Immature natural killer cell (primary cell): ENCODE results near the gene KATNA1. TPM values are rescaled to one million over a fixed set of nuclear protein-coding genes. Genes with fewer than 3 reads are reported as not detected.
A peak's percentile ranks its signal among the peaks of the same experiment; 100 is the strongest.

Experiments
- DNase-seq, 3 donors: peaks; one replicate each; pipeline ENCODE4 v3.0.0; 2022; ENCODE audit warnings: mixed read lengths in 1 of 3
- H3K27ac Mint-ChIP-seq, 6 donors: one replicate each; pipeline ENCODE4 v1.8.0; 2020; ENCODE audit warnings: mixed read lengths in 6 of 6, mild to moderate bottlenecking in 5 of 6, inconsistent platforms in 4 of 6, moderate library complexity in 3 of 6
- H3K27me3 Mint-ChIP-seq, 3 donors: one replicate each; pipeline ENCODE4 v1.8.0; 2020 to 2021; ENCODE audit warnings: low read depth in 3 of 3, mild to moderate bottlenecking in 3 of 3, mixed read lengths in 3 of 3, moderate library complexity in 3 of 3, inconsistent platforms in 1 of 3
- H3K36me3 Mint-ChIP-seq, 3 donors: one replicate each; pipeline ENCODE4 v1.8.0; 2020; ENCODE audit warnings: mixed read lengths in 3 of 3, inconsistent platforms in 2 of 3, mild to moderate bottlenecking in 2 of 3
- H3K4me1 Mint-ChIP-seq, 2 donors: one replicate each; pipeline ENCODE4 v1.8.0; 2020; ENCODE audit warnings: inconsistent platforms in 2 of 2, mild to moderate bottlenecking in 2 of 2, mixed read lengths in 2 of 2, moderate library complexity in 1 of 2
- H3K4me3 Mint-ChIP-seq, 5 donors: one replicate each; pipeline ENCODE4 v1.8.0; 2020; ENCODE audit warnings: mild to moderate bottlenecking in 5 of 5, mixed read lengths in 5 of 5, inconsistent platforms in 3 of 5, moderate library complexity in 3 of 5
- H3K9me3 Mint-ChIP-seq, 6 donors: one replicate each; pipeline ENCODE4 v1.8.0; 2020; ENCODE audit warnings: mild to moderate bottlenecking in 6 of 6, mixed read lengths in 6 of 6, inconsistent platforms in 4 of 6, moderate library complexity in 3 of 6
- polyA plus RNA-seq, 3 donors: library from polyadenylated mRNA; unstranded; fragments of 300-500 nt; fragmentation: Illumina TruSeq; gene quantifications; one replicate each; pipeline ENCODE4 v1.2.3, GENCODE V29; 2021

The KATNA1 gene
- polyA plus RNA-seq, 3 donors from 2014 or later, result 21.4 to 30.7 (median 21.5) TPM

- H3K27ac Mint-ChIP-seq, result peak overlapping the region in 1 of 6 donors; percentile 22
- H3K9me3 Mint-ChIP-seq, result no peaks in the 10 kb centered on the region
- no peak for DNase-seq
- peaks cover 0 to 3% of the 10 kb centered on the region in 2 donors for H3K4me1 Mint-ChIP-seq
- no peaks in the 10 kb centered on the region for H3K27me3 Mint-ChIP-seq
- peaks cover 7 to 26% (median 11%) of the 10 kb centered on the region in 3 donors for H3K36me3 Mint-ChIP-seq
- H3K4me3 Mint-ChIP-seq, result no peak overlapping the region
Measured at GRCh38 chr6:149581349-149581748, 67.2 kb downstream of the KATNA1 start.

GRCh38 chr6:149580880-149581279 is 67.6 kb downstream of the KATNA1 start:
- no peak overlapping the region for H3K4me3 Mint-ChIP-seq
- no peaks in the 10 kb centered on the region for H3K27me3 Mint-ChIP-seq
- no peak overlapping the region for H3K27ac Mint-ChIP-seq
- H3K9me3 Mint-ChIP-seq, result no peaks in the 10 kb centered on the region
- DNase-seq, result no peak
- peaks cover 7 to 26% (median 11%) of the 10 kb centered on the region in 3 donors for H3K36me3 Mint-ChIP-seq
- H3K4me1 Mint-ChIP-seq, result peaks cover 0 to 3% of the 10 kb centered on the region in 2 donors

GRCh38 chr6:149567945-149568585 is 80.4 kb downstream of the KATNA1 start:
- Mint-ChIP-seq H3K27me3 (peaks cover 5 to 9% (median 6%) of the 10 kb centered on the region in 3 donors), H3K36me3 (no peaks in the 10 kb centered on the region), H3K4me3 (peak overlapping the region; percentile 36 to 96 (median 88)), H3K9me3 (no peaks in the 10 kb centered on the region), H3K4me1 (peaks cover 14 to 29% of the 10 kb centered on the region in 2 donors), H3K27ac (peak overlapping the region in 2 of 6 donors; percentile 46 to 66)
- DNase-seq, result no peak

- Mint-ChIP-seq H3K27me3 (peaks cover 5 to 9% (median 8%) of the 10 kb centered on the region in 3 donors), H3K4me3 (peak overlapping the region; percentile 88 to 96 (median 88)), H3K9me3 (no peaks in the 10 kb centered on the region)
Measured at GRCh38 chr6:149567194-149567586, 81.3 kb downstream of the KATNA1 start.

GRCh38 chr6:149566410-149567193 is 81.9 kb downstream of the KATNA1 start:
- peak; percentile 35 to 43 (median 41) for DNase-seq
- peaks cover 14 to 29% of the 10 kb centered on the region in 2 donors for H3K4me1 Mint-ChIP-seq
- H3K36me3 Mint-ChIP-seq, result no peaks in the 10 kb centered on the region
- no peaks in the 10 kb centered on the region for H3K9me3 Mint-ChIP-seq
- peaks cover 5 to 9% (median 8%) of the 10 kb centered on the region in 3 donors for H3K27me3 Mint-ChIP-seq
- peak overlapping the region; percentile 88 to 96 (median 88) for H3K4me3 Mint-ChIP-seq
- peak overlapping the region; percentile 73 to 85 (median 80) for H3K27ac Mint-ChIP-seq

More at GRCh38 chr6:149567194-149567586, 81.3 kb downstream of the KATNA1 start:
- Mint-ChIP-seq H3K4me1 (peaks cover 14 to 29% of the 10 kb centered on the region in 2 donors), H3K27ac (peak overlapping the region; percentile 73 to 85 (median 80)), H3K36me3 (no peaks in the 10 kb centered on the region)
- no peak for DNase-seq

- H3K4me3 Mint-ChIP-seq, result peak within 1 kb of the TSS; percentile 89 to 96 (median 93)
- H3K27me3 Mint-ChIP-seq, result peaks cover 5 to 11% (median 9%) of the 10 kb centered on the region in 3 donors
- H3K27ac Mint-ChIP-seq, result peak within 1 kb of the TSS; percentile 76 to 95 (median 93)
- H3K4me1 Mint-ChIP-seq, result peaks cover 14 to 29% of the 10 kb centered on the region in 2 donors
- no peaks in the 10 kb centered on the region for H3K36me3 Mint-ChIP-seq
- peak; percentile 96 for DNase-seq
- H3K9me3 Mint-ChIP-seq, result no peaks in the 10 kb centered on the region
Measured at GRCh38 chr6:149565527-149566409, 82.7 kb downstream of the KATNA1 start, which contains the start of gene GINM1. Gene GINM1, plus strand, starts transcription at chr6:149566375. Its CDS starts 40 bp downstream, at chr6:149566415.

- Mint-ChIP-seq H3K27ac (no peak overlapping the region), H3K4me1 (peaks cover 14 to 29% of the 10 kb centered on the region in 2 donors), H3K36me3 (no peaks in the 10 kb centered on the region), H3K9me3 (no peaks in the 10 kb centered on the region), H3K4me3 (no peak overlapping the region), H3K27me3 (peaks cover 5 to 15% (median 13%) of the 10 kb centered on the region in 3 donors)
- no peak for DNase-seq
Measured at GRCh38 chr6:149563928-149564325, 84.6 kb downstream of the KATNA1 start.

GRCh38 chr6:149563203-149563927 is 85.1 kb downstream of the KATNA1 start:
- DNase-seq, result no peak
- H3K27ac Mint-ChIP-seq, result no peak overlapping the region
- no peaks in the 10 kb centered on the region for H3K9me3 Mint-ChIP-seq
- no peaks in the 10 kb centered on the region for H3K36me3 Mint-ChIP-seq
- H3K4me1 Mint-ChIP-seq, result peaks cover 14 to 29% of the 10 kb centered on the region in 2 donors
- no peak overlapping the region for H3K4me3 Mint-ChIP-seq
- peaks cover 5 to 15% (median 13%) of the 10 kb centered on the region in 3 donors for H3K27me3 Mint-ChIP-seq

- Mint-ChIP-seq H3K4me1 (peaks cover 4 to 9% of the 10 kb centered on the region in 2 donors), H3K9me3 (no peaks in the 10 kb centered on the region), H3K27ac (no peak overlapping the region), H3K36me3 (no peaks in the 10 kb centered on the region), H3K27me3 (peaks cover 9 to 19% (median 9%) of the 10 kb centered on the region in 3 donors), H3K4me3 (no peak overlapping the region)
- DNase-seq, result no peak
Measured at GRCh38 chr6:149560736-149561135, 87.8 kb downstream of the KATNA1 start.

- DNase-seq, result no peak
- H3K27me3 Mint-ChIP-seq, result peaks cover 6 to 25% (median 8%) of the 10 kb centered on the region in 3 donors
- H3K4me1 Mint-ChIP-seq, result no peaks in the 10 kb centered on the region
- no peaks in the 10 kb centered on the region for H3K36me3 Mint-ChIP-seq
- no peak overlapping the region for H3K27ac Mint-ChIP-seq
- no peaks in the 10 kb centered on the region for H3K9me3 Mint-ChIP-seq
- no peak overlapping the region for H3K4me3 Mint-ChIP-seq
Measured at GRCh38 chr6:149559389-149559788, 89.1 kb downstream of the KATNA1 start.

- Mint-ChIP-seq H3K4me3 (no peak overlapping the region), H3K27me3 (peaks cover 5 to 25% (median 6%) of the 10 kb centered on the region in 3 donors), H3K4me1 (no peaks in the 10 kb centered on the region)
Measured at GRCh38 chr6:149558029-149558428, 90.5 kb downstream of the KATNA1 start.

GRCh38 chr6:149551920-149552319 is 96.6 kb downstream of the KATNA1 start:
- Mint-ChIP-seq H3K27ac (no peak overlapping the region), H3K36me3 (no peaks in the 10 kb centered on the region), H3K27me3 (peaks cover 4 to 19% (median 5%) of the 10 kb centered on the region in 3 donors), H3K4me3 (no peak overlapping the region), H3K4me1 (peaks cover 2 to 6% of the 10 kb centered on the region in 2 donors), H3K9me3 (no peaks in the 10 kb centered on the region)
- no peak for DNase-seq

More at GRCh38 chr6:149558029-149558428, 90.5 kb downstream of the KATNA1 start:
- no peaks in the 10 kb centered on the region for H3K9me3 Mint-ChIP-seq
- no peak overlapping the region for H3K27ac Mint-ChIP-seq
- DNase-seq, result no peak
- H3K36me3 Mint-ChIP-seq, result no peaks in the 10 kb centered on the region
